HUES48 (cell line): ENCODE data around the gene PODXL.

Source experiments
- H3K27ac ChIP-seq: one replicate; pipeline ENCODE4 v1.7.0; 2013; ENCODE audit warnings: low read depth, low read length, inconsistent platforms
- H3K27me3 ChIP-seq: 2 replicates; pipeline ENCODE4 v1.6.1; 2013; ENCODE audit warnings: mild to moderate bottlenecking, low read length; ENCODE audit not compliant: control insufficient read depth, insufficient read depth
- H3K36me3 ChIP-seq: 2 replicates; pipeline ENCODE4 v1.6.1; 2013; ENCODE audit warnings: low read length; ENCODE audit not compliant: control insufficient read depth, insufficient read depth
- H3K4me1 ChIP-seq: 2 replicates; pipeline ENCODE4 v1.6.1; 2013; ENCODE audit warnings: mild to moderate bottlenecking, low read length; ENCODE audit not compliant: control insufficient read depth, insufficient read depth
- H3K4me3 ChIP-seq: 2 replicates; pipeline ENCODE4 v1.5.1; 2013; ENCODE audit warnings: mild to moderate bottlenecking, low read depth, low read length
- H3K9ac ChIP-seq: 2 replicates; pipeline ENCODE4 v1.6.1; 2013; ENCODE audit warnings: mild to moderate bottlenecking, low read depth, low read length, moderate library complexity
- H3K9me3 ChIP-seq: 2 replicates; pipeline ENCODE4 v1.6.1; 2013; ENCODE audit warnings: low read length; ENCODE audit not compliant: control insufficient read depth, insufficient read depth

PODXL gene

DNA sequence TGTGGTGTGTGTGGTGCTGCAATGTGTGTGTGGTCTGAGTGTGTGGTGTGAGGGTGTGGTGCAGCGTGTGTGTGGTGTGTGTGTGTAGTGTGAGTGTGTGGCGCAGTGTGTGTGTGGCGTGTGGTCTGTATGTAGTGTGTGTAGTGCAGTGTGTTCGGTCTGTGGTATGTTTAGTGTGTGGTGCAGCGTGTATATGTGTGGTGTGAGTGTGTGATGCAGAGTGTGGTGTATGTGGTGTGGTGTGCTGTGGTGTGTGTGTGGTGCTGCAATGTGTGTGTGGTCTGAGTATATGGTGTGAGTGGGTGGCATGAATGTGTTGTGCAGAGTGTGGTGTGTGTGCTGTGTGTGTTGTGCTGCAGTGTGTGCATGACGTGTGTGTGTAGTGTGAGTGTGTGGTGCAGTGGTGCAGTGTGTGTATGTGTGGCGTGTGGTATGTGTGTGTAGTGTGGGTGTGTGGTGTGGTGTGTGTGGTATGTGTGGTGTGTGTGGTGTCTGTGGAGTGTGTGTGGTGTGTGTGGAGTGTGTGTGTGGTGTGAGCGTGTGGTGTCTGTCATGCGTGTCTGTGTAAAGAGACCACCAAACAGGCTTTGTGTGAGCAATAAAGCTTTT lies 31.0 kb upstream of the PODXL start:
- Histone ChIP-seq H3K9ac (no peak overlapping the region), H3K9me3 (no peaks in the 10 kb centered on the region), H3K27ac (no peak overlapping the region), H3K4me3 (no peak overlapping the region), H3K4me1 (peaks cover 11% of the 10 kb centered on the region; the same call in 1 of the 2 replicates), H3K27me3 (no peaks in the 10 kb centered on the region), H3K36me3 (no peaks in the 10 kb centered on the region)

DNA sequence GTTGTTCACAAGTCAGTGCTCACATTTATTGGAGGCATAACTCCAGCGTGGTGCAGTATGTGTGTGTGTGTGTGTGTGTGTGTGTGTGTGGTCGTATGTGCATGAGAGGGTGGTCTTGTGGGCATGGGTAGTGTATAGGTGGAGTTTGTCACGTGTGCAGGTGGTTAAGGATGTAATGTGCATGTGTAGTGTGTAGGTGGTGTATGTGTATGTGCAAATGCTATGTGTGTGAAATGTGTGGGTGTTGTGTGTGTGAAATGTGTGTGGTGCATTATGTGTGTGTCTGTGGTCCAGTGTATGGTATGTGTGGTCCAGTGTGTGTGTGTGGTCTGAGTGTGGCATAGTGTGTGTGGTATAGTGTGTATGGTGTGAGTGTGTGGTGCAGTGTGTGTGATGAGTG lies 30.3 kb upstream of the PODXL start:
- H3K9me3 ChIP-seq, result no peaks in the 10 kb centered on the region
- no peaks in the 10 kb centered on the region for H3K27me3 ChIP-seq
- H3K27ac ChIP-seq, result no peak overlapping the region
- H3K4me3 ChIP-seq, result no peak overlapping the region
- no peaks in the 10 kb centered on the region for H3K36me3 ChIP-seq
- no peak overlapping the region for H3K9ac ChIP-seq
- H3K4me1 ChIP-seq, result peaks cover 10% of the 10 kb centered on the region

- Histone ChIP-seq H3K36me3 (no peaks in the 10 kb centered on the region), H3K9ac (no peak overlapping the region), H3K9me3 (no peaks in the 10 kb centered on the region), H3K27ac (no peak overlapping the region), H3K4me3 (no peak overlapping the region), H3K4me1 (peaks cover 11% of the 10 kb centered on the region), H3K27me3 (no peaks in the 10 kb centered on the region)
Observed at GRCh38 chr7:131586259-131586658, 29.8 kb upstream of the PODXL start.

- Histone ChIP-seq H3K36me3 (no peaks in the 10 kb centered on the region), H3K27me3 (no peaks in the 10 kb centered on the region), H3K9me3 (no peaks in the 10 kb centered on the region), H3K4me3 (no peak overlapping the region), H3K4me1 (peaks cover 13% of the 10 kb centered on the region), H3K27ac (no peak overlapping the region), H3K9ac (no peak overlapping the region)
Observed at GRCh38 chr7:131583430-131583829, 27.0 kb upstream of the PODXL start.

- Histone ChIP-seq H3K27ac (no peak overlapping the region), H3K27me3 (no peaks in the 10 kb centered on the region), H3K4me3 (no peak overlapping the region), H3K4me1 (peaks cover 19% of the 10 kb centered on the region), H3K9me3 (no peaks in the 10 kb centered on the region), H3K36me3 (no peaks in the 10 kb centered on the region), H3K9ac (no peak overlapping the region)
Observed at GRCh38 chr7:131581241-131582051, 25.0 kb upstream of the PODXL start.

GRCh38 chr7:131578602-131579001 lies 22.2 kb upstream of the PODXL start:
- Histone ChIP-seq H3K27me3 (no peaks in the 10 kb centered on the region), H3K27ac (no peak overlapping the region), H3K4me3 (no peak overlapping the region), H3K9ac (no peak overlapping the region), H3K36me3 (no peaks in the 10 kb centered on the region), H3K4me1 (peaks cover 14% of the 10 kb centered on the region; the same call in 1 of the 2 replicates), H3K9me3 (no peaks in the 10 kb centered on the region)

GRCh38 chr7:131574741-131575140 lies 18.3 kb upstream of the PODXL start:
- Histone ChIP-seq H3K4me3 (no peak overlapping the region), H3K9ac (no peak overlapping the region), H3K4me1 (peaks cover 6% of the 10 kb centered on the region; the same call in 1 of the 2 replicates), H3K36me3 (no peaks in the 10 kb centered on the region), H3K9me3 (no peaks in the 10 kb centered on the region), H3K27me3 (no peaks in the 10 kb centered on the region), H3K27ac (no peak overlapping the region)

DNA sequence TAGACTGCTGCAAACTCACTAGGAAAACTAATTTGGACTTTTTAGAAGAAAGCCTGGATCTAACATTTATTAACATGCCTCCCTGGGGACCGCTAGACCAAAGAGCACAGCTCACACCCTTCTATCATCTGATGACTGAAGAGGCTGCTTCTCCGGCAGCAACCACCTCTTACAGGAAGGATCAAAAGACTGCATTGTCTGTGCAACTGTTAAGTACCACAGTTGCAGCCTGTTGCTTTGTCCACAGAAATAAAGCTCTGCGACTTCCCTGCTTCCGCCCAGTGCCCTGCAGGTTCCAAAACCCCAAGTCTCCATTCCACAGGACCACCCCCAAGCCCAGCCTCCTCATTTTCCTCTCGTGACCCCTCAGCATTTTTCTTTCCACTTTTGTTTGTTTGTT lies 14.0 kb upstream of the PODXL start:
- no peaks in the 10 kb centered on the region for H3K9me3 ChIP-seq
- peaks cover 9% of the 10 kb centered on the region; the same call in 1 of the 2 replicates for H3K4me1 ChIP-seq
- no peaks in the 10 kb centered on the region for H3K27me3 ChIP-seq
- no peak overlapping the region for H3K27ac ChIP-seq
- no peak overlapping the region for H3K4me3 ChIP-seq
- H3K36me3 ChIP-seq, result no peaks in the 10 kb centered on the region
- no peak overlapping the region for H3K9ac ChIP-seq

DNA sequence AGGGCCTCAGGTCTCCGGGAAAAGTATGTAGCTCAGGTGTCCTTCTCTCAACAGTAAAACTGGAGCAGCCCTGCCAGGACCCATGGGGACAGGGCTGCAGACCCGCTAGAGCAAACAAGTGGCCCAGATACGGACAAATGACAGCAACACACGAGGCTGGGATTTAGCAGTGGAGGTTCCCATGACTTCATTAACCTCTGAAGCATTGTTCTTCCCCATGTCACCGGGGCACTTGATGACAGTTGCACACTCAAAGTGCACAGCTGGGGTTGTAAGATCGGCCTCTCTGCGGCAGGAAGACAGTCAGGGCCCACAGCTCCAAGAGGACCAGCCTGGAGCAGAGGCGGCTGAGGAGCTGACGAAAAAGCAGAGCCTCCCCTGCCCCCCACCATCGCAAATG lies 12.5 kb upstream of the PODXL start:
- H3K9me3 ChIP-seq, result no peaks in the 10 kb centered on the region
- no peak overlapping the region for H3K4me3 ChIP-seq
- no peaks in the 10 kb centered on the region for H3K27me3 ChIP-seq
- no peak overlapping the region for H3K9ac ChIP-seq
- H3K36me3 ChIP-seq, result no peaks in the 10 kb centered on the region
- peaks cover 9% of the 10 kb centered on the region; the same call in 1 of the 2 replicates for H3K4me1 ChIP-seq
- no peak overlapping the region for H3K27ac ChIP-seq

DNA sequence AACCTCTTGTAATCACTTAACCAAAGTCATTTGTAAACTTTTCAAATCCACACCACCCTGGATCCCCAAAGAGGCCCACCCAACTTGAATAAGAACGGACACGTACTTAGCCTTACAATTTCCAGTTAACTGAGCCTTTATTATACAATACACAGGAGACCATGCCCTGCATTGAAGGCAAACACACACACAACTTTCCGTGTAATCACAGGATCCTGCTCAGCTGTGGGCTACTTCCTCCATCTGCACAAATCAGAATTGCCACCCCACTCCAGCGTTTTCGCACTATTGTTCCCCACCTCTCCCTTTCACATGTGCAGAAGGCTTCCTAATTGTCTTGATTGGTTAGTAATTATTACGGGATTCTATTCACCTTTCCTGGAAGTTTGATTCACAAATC lies 12.1 kb upstream of the PODXL start:
- Histone ChIP-seq H3K36me3 (no peaks in the 10 kb centered on the region), H3K27me3 (no peaks in the 10 kb centered on the region), H3K4me3 (no peak overlapping the region), H3K9ac (no peak overlapping the region), H3K9me3 (no peaks in the 10 kb centered on the region), H3K4me1 (peaks cover 9% of the 10 kb centered on the region; the same call in 1 of the 2 replicates), H3K27ac (no peak overlapping the region)

GRCh38 chr7:131564640-131565039 lies 8.2 kb upstream of the PODXL start:
- Histone ChIP-seq H3K9ac (no peak overlapping the region), H3K27ac (no peak overlapping the region), H3K4me1 (peaks cover 9% of the 10 kb centered on the region; the same call in 1 of the 2 replicates), H3K27me3 (no peaks in the 10 kb centered on the region), H3K9me3 (no peaks in the 10 kb centered on the region), H3K4me3 (no peak overlapping the region), H3K36me3 (no peaks in the 10 kb centered on the region)
